Adrenal gland (tissue), 12 donors: ENCODE results near the gene GKN2. TPM values are rescaled to one million over a fixed set of nuclear protein-coding genes. Genes with fewer than 3 reads are reported as not detected.

ENCODE experiments used
- DNase-seq, 7 donors: peaks; one replicate each; pipeline ENCODE4 v3.0.0-alpha.2; 2019 to 2020
- H3K27ac ChIP-seq, 5 donors: fragments of 200-600 bp; sonication (generic) in 4 of 5; 1 replicate in 3 of 5; 2 replicates in 2 of 5; pipeline versions ENCODE4 v1.5.1 to v1.8.0; 2016 to 2020; ENCODE audit warnings: mild to moderate bottlenecking in 1 of 5
- H3K27me3 ChIP-seq: fragments of 200-600 bp; 2 replicates; pipeline ENCODE4 v1.8.0; 2021
- H3K36me3 ChIP-seq, 2 donors: fragments of 200-600 bp; replicated peaks in 1 of 2; 1 replicate in 1 of 2; 2 replicates in 1 of 2; pipeline versions ENCODE4 v1.5.1 to v1.8.0; 2018 to 2022
- H3K4me1 ChIP-seq, 2 donors: fragments of 200-600 bp; replicated peaks in 1 of 2; 1 replicate in 1 of 2; 2 replicates in 1 of 2; pipeline versions ENCODE4 v1.5.1 to v1.8.0; 2018 to 2021
- H3K4me3 ChIP-seq, 4 donors: fragments of 200-600 bp; sonication (generic) in 3 of 4; one replicate each; pipeline ENCODE4 v1.5.1; 2016 to 2018
- H3K9me3 ChIP-seq, 3 donors: fragments of 200-600 bp; sonication (generic) in 1 of 3; replicated peaks in 1 of 3; 1 replicate in 2 of 3; 2 replicates in 1 of 3; pipeline versions ENCODE4 v1.5.1 to v1.8.0; 2016 to 2021
- POLR2A ChIP-seq, 2 donors: fragments of 450-650 bp; IDR thresholded peaks; one replicate each; pipeline ENCODE4 v1.6.1; 2017; ENCODE audit warnings: antibody characterized with exemption in 2 of 2, mild to moderate bottlenecking in 2 of 2, moderate library complexity in 1 of 2
- WGBS, 4 donors: extraction: QIAGEN DNeasy Blood & Tissue Kit in 2 of 4; methylation state at CpG; one replicate each; pipeline versions ENCODE4 v1.1.5 to v1.1.7; 2013 to 2017; 5-methylcytosine and 5-hydroxymethylcytosine counted together
- intact Hi-C, 2 donors: fragments of 100-400 bp; cut with DNase I; formaldehyde crosslinking; loops; one replicate each; pipeline versions ENCODE4 v1.14.1 to v1.15.0; 2022 to 2023
- polyA plus RNA-seq, 3 donors: library from polyadenylated mRNA; stranded (reverse); fragments of 200-250 nt in 2 of 3; fragments of 350-450 nt in 1 of 3; fragmentation: Illumina TruSeq in 1 of 3; extraction: RNeasy Lipid Tissue Mini Kit (QIAGEN cat#74804) in 1 of 3; gene quantifications; one replicate each; pipeline ENCODE4 v1.2.3, GENCODE V29; 2013 to 2014
- total RNA-seq, 9 donors: library from RNA; depleted of rRNA in 4 of 9; stranded (reverse); fragments of >200 nt in 4 of 9; fragments of 120-200 nt in 1 of 9; fragmentation: NEBNext Ultra II Directional in 1 of 9; extraction: Animal tissue kit (Norgen Biotek cat#: 25700) in 1 of 9; gene quantifications; one replicate each; pipeline versions ENCODE4 v1.1.0 to v1.2.4, GENCODE V29; 2013 to 2023
- TF ChIP-seq, protein P1 (sequence below), 6 experiments: fragments of 450-650 bp in 4 of 6; fragments of 200-600 bp in 2 of 6; sonication (generic) in 1 of 6; IDR thresholded peaks; 1 replicate in 5 of 6; 2 replicates in 1 of 6; pipeline versions ENCODE4 v1.5.1 to v1.8.0; 2016 to 2021; ENCODE audit warnings: antibody characterized with exemption in 6 of 6, mild to moderate bottlenecking in 2 of 6, moderate library complexity in 1 of 6
- donor health status: healthy with polysubstance abuse.
- donor health status: Bipolar disorder and iron deficiency.
- donor health status: DM: yes; HTN: yes; CAD: no.
- donor health status: DM: no; HTN: no; CAD: no.
- donor health status: DM: no; HTN: no; CAD: no.
- donor health status: DM: yes; HTN: yes; CAD: no.

GKN2 gene
- total and polyA plus RNA-seq, 12 donors = 0.27 to 0.31 TPM; not detected in 10

DNA sequence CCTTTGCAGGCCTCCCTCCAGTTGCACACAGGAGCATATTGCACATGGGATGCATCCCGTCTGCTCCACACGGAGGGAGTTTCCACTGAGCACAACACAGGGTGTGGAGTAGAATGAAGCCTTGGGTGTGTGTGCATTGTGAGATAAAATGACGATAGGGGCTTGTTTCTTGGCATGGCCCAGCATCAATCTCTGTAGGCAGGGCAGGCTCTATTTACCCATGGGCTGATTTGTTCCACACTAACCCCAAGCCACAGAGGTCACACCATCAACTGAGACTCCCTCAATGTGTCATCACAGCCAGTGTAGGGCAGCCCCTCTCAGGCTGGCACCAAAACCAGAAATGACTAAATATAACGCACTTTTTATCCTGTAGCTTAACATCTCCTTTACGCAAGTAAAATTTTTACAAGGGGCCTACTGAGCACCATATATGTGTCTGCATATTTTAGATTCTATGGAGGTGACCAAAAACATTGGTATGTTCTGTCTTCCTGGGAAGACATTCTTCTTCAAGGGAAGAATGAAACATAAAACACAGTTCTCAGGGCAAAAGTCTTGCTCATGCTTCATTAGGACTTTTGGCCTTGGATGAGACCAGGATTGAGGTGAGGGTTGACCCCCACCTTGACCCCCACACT, 19.0 kb upstream of the GKN2 start:
- Histone ChIP-seq H3K9me3 (no peaks in the 10 kb centered on the region), H3K36me3 (no peaks in the 10 kb centered on the region), H3K4me3 (no peak overlapping the region), H3K27me3 (no peaks in the 10 kb centered on the region), H3K27ac (no peak overlapping the region), H3K4me1 (no peaks in the 10 kb centered on the region)
- no peak for TF ChIP-seq POLR2A (IDR thresholded peaks at IDR 0.05)
- TF ChIP-seq, protein P1, sequence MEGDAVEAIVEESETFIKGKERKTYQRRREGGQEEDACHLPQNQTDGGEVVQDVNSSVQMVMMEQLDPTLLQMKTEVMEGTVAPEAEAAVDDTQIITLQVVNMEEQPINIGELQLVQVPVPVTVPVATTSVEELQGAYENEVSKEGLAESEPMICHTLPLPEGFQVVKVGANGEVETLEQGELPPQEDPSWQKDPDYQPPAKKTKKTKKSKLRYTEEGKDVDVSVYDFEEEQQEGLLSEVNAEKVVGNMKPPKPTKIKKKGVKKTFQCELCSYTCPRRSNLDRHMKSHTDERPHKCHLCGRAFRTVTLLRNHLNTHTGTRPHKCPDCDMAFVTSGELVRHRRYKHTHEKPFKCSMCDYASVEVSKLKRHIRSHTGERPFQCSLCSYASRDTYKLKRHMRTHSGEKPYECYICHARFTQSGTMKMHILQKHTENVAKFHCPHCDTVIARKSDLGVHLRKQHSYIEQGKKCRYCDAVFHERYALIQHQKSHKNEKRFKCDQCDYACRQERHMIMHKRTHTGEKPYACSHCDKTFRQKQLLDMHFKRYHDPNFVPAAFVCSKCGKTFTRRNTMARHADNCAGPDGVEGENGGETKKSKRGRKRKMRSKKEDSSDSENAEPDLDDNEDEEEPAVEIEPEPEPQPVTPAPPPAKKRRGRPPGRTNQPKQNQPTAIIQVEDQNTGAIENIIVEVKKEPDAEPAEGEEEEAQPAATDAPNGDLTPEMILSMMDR (IDR thresholded peaks at IDR 0.05) = no peak
- no peak for DNase-seq
- intact Hi-C loops = no loop called here
- WGBS, 4 donors = 75 to 94% (median 86%) methylated on average over 5 of the region's 5 CpGs

DNA sequence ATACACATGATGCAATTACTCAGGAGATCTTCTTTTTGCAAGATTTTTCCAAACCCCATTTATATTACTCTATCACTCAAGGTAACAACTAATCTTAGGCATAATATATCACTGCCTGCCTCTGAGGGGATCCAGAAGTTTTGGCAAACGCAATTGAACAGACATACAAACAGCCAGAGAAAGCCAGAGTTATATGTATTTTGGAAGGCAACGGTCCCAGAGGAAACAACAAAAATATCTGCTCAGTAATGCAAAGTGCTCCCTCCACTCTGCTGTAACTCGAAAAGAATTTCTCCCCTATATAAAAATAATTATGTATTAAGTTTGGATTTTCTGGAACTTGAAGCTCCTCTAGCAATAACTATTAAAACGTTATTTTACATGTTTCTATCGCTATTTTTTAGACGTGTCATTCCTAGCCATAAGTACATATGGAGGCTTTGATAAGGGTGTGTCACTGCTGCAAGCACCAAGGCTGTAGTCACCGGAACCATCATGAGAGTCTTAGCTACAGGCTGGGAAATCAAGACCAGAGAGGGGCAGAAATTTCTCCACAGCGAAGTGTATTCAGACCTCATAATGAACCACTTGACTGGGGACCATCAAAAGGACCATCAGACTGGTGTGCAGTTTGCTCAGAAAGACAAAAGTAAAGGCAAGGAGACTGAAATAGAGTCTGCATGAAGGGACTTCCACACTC, 18.0 kb upstream of the GKN2 start:
- 69 to 79% (median 77%) methylated on average over 8 of the region's 8 CpGs for WGBS, 4 donors
- H3K27me3 ChIP-seq = no peaks in the 10 kb centered on the region
- intact Hi-C loops = no loop called here
- TF ChIP-seq POLR2A (IDR thresholded peaks at IDR 0.05) = no peak
- TF ChIP-seq, protein P1 (IDR thresholded peaks at IDR 0.05) = no peak
- H3K4me1 ChIP-seq = no peaks in the 10 kb centered on the region
- DNase-seq = no peak
- no peak overlapping the region for H3K4me3 ChIP-seq
- no peak overlapping the region for H3K27ac ChIP-seq
- no peaks in the 10 kb centered on the region for H3K9me3 ChIP-seq
- no peaks in the 10 kb centered on the region for H3K36me3 ChIP-seq

DNA sequence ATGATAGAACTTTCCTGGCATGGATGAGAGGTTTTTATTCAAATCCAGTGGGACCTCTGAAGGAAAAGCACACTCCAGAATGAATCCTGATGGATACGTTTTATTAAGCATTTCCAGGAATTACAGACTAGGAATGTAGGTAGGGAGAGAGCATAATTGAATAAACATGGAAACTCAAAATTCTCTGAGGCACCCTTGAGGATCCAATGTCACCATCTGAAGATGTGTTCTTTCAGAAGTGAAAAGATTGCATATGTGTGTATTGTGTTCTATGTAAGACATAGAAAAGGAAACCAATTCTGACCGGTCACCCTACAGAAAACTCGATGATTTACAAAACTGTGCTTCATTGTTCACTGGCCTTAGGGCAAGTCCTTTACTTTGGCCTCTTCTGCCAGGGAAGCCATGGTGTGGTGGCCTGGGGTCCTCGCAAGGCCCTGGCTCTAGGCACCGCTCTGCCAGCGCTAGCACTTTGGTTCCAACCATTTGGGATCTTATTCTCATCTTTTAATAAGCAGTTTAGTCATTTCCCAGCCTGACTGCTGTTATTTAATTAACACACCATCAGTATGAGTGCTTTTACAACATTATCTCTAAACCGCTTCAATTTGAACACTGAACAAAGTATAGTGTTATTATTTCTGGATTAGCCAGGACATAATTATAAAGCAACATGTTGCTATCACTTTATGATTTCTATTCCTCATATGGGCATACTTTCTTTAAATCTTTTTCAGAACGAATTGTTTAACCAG, 17.2 kb upstream of the GKN2 start:
- Histone ChIP-seq H3K27me3 (no peaks in the 10 kb centered on the region), H3K4me3 (no peak overlapping the region), H3K27ac (no peak overlapping the region), H3K4me1 (no peaks in the 10 kb centered on the region), H3K36me3 (no peaks in the 10 kb centered on the region), H3K9me3 (no peaks in the 10 kb centered on the region)
- TF ChIP-seq POLR2A (IDR thresholded peaks at IDR 0.05) = no peak
- TF ChIP-seq, protein P1 (IDR thresholded peaks at IDR 0.05) = no peak
- WGBS, 4 donors = 72 to 92% (median 89%) methylated on average over 8 of the region's 8 CpGs
- intact Hi-C loops = no loop called here
- DNase-seq = no peak

DNA sequence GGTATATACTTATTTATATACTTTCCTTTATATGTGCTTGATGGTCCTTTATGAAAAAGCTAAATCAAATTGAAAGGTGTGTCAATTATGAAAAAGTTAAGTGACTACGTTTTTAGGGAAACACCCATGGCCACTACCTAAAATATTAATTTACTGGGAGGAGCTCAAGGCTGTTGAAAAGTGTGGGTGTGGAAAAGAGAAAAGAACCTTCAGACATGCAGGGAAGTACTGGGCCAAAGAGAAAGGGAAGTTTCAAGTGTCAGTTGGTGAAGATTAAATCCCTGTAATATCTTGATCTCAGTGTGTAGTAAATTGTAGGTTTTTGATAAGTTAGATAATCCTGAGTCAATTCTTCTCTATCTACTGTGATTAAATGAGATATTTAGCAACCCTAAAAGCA, 15.5 kb upstream of the GKN2 start:
- Histone ChIP-seq H3K27ac (no peak overlapping the region), H3K4me1 (no peaks in the 10 kb centered on the region), H3K4me3 (no peak overlapping the region), H3K27me3 (no peaks in the 10 kb centered on the region), H3K9me3 (no peaks in the 10 kb centered on the region), H3K36me3 (no peaks in the 10 kb centered on the region)
- TF ChIP-seq, protein P1 (IDR thresholded peaks at IDR 0.05) = no peak
- no peak for TF ChIP-seq POLR2A (IDR thresholded peaks at IDR 0.05)
- intact Hi-C loops = no loop called here
- 65 to 76% (median 70%) methylated on average over 1 of the region's 1 CpG for WGBS, 4 donors
- DNase-seq = no peak
